GM19395 (cell line): ENCODE data around the gene SLC25A42.
"Not testable (repeated sequence)": the region's sequence is repeated elsewhere in the genome, so short reads cannot be mapped to it uniquely, and the experiment has no call there.

Experiments
- ATAC-seq: cut with Tn5 transposase; IDR thresholded peaks from one replicate; pipeline ENCODE4 v1.9.1; 2021; ENCODE audit warnings: mild to moderate bottlenecking, moderate library complexity; ENCODE audit not compliant: unreplicated experiment

Gene SLC25A42

GRCh38 chr19:19102566-19102965 lies 38.8 kb downstream of the SLC25A42 start:
- ATAC-seq = not testable (repeated sequence)

- no peak for ATAC-seq
Observed at GRCh38 chr19:19103167-19103566, 39.4 kb downstream of the SLC25A42 start.

- no peak for ATAC-seq
Observed at GRCh38 chr19:19105365-19106055, 41.7 kb downstream of the SLC25A42 start.

GRCh38 chr19:19106056-19106551 lies 42.3 kb downstream of the SLC25A42 start:
- ATAC-seq = no peak

- ATAC-seq = not testable (repeated sequence)
Observed at GRCh38 chr19:19106938-19107337, 43.1 kb downstream of the SLC25A42 start.

GRCh38 chr19:19107654-19108053 lies 43.9 kb downstream of the SLC25A42 start:
- no peak for ATAC-seq

GRCh38 chr19:19109601-19110000 lies 45.8 kb downstream of the SLC25A42 start:
- ATAC-seq = no peak

GRCh38 chr19:19110410-19111135 lies 46.8 kb downstream of the SLC25A42 start:
- ATAC-seq = no peak

GRCh38 chr19:19111136-19111835 lies 47.5 kb downstream of the SLC25A42 start:
- no peak for ATAC-seq

GRCh38 chr19:19111967-19112580 lies 48.3 kb downstream of the SLC25A42 start:
- no peak for ATAC-seq

GRCh38 chr19:19113040-19113626 lies 49.3 kb downstream of the SLC25A42 start:
- ATAC-seq = no peak

GRCh38 chr19:19115954-19116353 lies 52.2 kb downstream of the SLC25A42 start:
- no peak for ATAC-seq

- ATAC-seq = no peak
Observed at GRCh38 chr19:19119325-19120237, 55.8 kb downstream of the SLC25A42 start.

- ATAC-seq = no peak
Observed at GRCh38 chr19:19120308-19121231, 56.8 kb downstream of the SLC25A42 start.

- ATAC-seq = no peak
Observed at GRCh38 chr19:19121371-19121770, 57.6 kb downstream of the SLC25A42 start.

GRCh38 chr19:19122902-19123301 lies 59.1 kb downstream of the SLC25A42 start:
- no peak for ATAC-seq

- ATAC-seq = no peak
Observed at GRCh38 chr19:19123386-19123785, 59.6 kb downstream of the SLC25A42 start.

GRCh38 chr19:19126102-19126501 lies 62.3 kb downstream of the SLC25A42 start:
- no peak for ATAC-seq

- no peak for ATAC-seq
Observed at GRCh38 chr19:19131989-19132388, 68.2 kb downstream of the SLC25A42 start.
